Measurements from ENCODE around the gene PTPN3. TPM values are rescaled to one million over a fixed set of nuclear protein-coding genes. Genes with fewer than 3 reads are reported as not detected.

The PTPN3 gene
- total RNA-seq, 1 donor from 2014 or later = 7.8 TPM

Small RNA genes within 50 kb of the gene (small RNA-seq; reads per million reads assigned to genes)
- not detected for gene MIR3927

Other genes with a start within 250 kb of the PTPN3 start
- gene EPB41L4B, start 177.2 kb downstream of the PTPN3 start, total RNA-seq = 6.8 TPM

Data from skeletal muscle tissue (tissue), 2 donors.